Stimulated activated CD4-positive, alpha-beta T cell treated with anti-CD3 and anti-CD28 coated beads, Interleukin-1b, Interleukin-23, amount 100 ng/mL, for 48 hours (primary cell): ENCODE data around the gene ZNF569.
"Not testable (repeated sequence)": the region's sequence is repeated elsewhere in the genome, so short reads cannot be mapped to it uniquely, and the experiment has no call there.

Experiments used
- DNase-seq: peaks from one replicate; pipeline ENCODE4 v3.0.0-alpha.2; 2020

The ZNF569 gene

GRCh38 chr19:37466798-37467607 lies at the start of gene ZNF569:
Gene ZNF569 (minus strand): TSS chr19:37467444. CDS start chr19:37444921, 22,523 bp downstream.
- DNase-seq = peak; percentile 89

GRCh38 chr19:37513397-37513796 lies 46.2 kb upstream of the ZNF569 start:
- no peak for DNase-seq

GRCh38 chr19:37511821-37512220 lies 44.6 kb upstream of the ZNF569 start:
- DNase-seq = no peak

- no peak for DNase-seq
Observed at GRCh38 chr19:37511186-37511585, 43.9 kb upstream of the ZNF569 start.

GRCh38 chr19:37507167-37507464 lies 39.9 kb upstream of the ZNF569 start:
- no peak for DNase-seq

- DNase-seq = peak; percentile 83
Observed at GRCh38 chr19:37506387-37507166, 39.3 kb upstream of the ZNF569 start, which contains the start of gene ZNF793. Gene ZNF793 (plus strand): TSS chr19:37506939. CDS start chr19:37523440, 16,501 bp downstream.

- DNase-seq = no peak
Observed at GRCh38 chr19:37505958-37506386, 38.7 kb upstream of the ZNF569 start.

GRCh38 chr19:37492213-37492612 lies 25.0 kb upstream of the ZNF569 start:
- DNase-seq = no peak

GRCh38 chr19:37484406-37485168 lies 17.3 kb upstream of the ZNF569 start:
- DNase-seq = no peak

- DNase-seq = no peak
Observed at GRCh38 chr19:37472165-37472564, 4.9 kb upstream of the ZNF569 start.

GRCh38 chr19:37470216-37470615 lies 3.0 kb upstream of the ZNF569 start:
- no peak for DNase-seq

- DNase-seq = peak; percentile 88
Observed at GRCh38 chr19:37468961-37469777, 1.9 kb upstream of the ZNF569 start, which contains the start of gene ZNF570. Gene ZNF570 (plus strand): TSS chr19:37469356. CDS start chr19:37470355, 999 bp downstream.

GRCh38 chr19:37467608-37468090 lies 405 bp upstream of the ZNF569 start:
- DNase-seq = no peak

GRCh38 chr19:37466277-37466797 lies 907 bp downstream of the ZNF569 start:
- no peak for DNase-seq

- no peak for DNase-seq
Observed at GRCh38 chr19:37452500-37453245, 14.6 kb downstream of the ZNF569 start.

GRCh38 chr19:37413313-37414084 lies 53.7 kb downstream of the ZNF569 start:
- DNase-seq = no peak

- DNase-seq = no peak
Observed at GRCh38 chr19:37412700-37413099, 54.5 kb downstream of the ZNF569 start.

GRCh38 chr19:37406140-37406846 lies 61.0 kb downstream of the ZNF569 start:
- DNase-seq = not testable (repeated sequence)

- DNase-seq = no peak
Observed at GRCh38 chr19:37403403-37403802, 63.8 kb downstream of the ZNF569 start.

GRCh38 chr19:37401078-37401477 lies 66.2 kb downstream of the ZNF569 start:
- no peak for DNase-seq
